HG03575 (cell line): ENCODE measurements around the gene MAPK13.
"Not testable (repeated sequence)": the region's sequence is repeated elsewhere in the genome, so short reads cannot be mapped to it uniquely, and the experiment has no call there.

Source experiments
- ATAC-seq: cut with Tn5 transposase; IDR thresholded peaks from one replicate; pipeline ENCODE4 v1.9.1; 2021; ENCODE audit not compliant: unreplicated experiment, insufficient number of reproducible peaks, low FRiP score; ENCODE audit errors: extremely low read depth

The MAPK13 gene

DNA sequence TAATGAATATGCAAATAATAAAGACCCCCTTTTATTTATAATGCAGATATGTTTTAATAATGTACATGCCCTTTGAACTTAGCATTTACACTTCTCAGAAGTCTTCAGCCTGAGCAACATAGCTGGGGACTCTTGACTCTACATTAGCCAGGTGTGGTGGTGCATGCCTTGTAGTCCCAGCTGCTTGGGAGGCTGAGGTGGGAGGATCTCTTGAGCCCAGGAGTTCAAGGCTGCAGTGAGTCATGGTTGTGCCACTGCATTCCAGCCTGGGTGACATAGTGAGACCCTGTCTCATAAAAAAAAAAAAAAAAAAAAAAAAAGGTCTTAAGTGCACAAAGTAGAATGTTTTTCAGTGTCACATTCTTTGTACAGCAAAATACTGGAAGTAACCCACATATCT, 17.3 kb upstream of the MAPK13 start:
- ATAC-seq = no peak

DNA sequence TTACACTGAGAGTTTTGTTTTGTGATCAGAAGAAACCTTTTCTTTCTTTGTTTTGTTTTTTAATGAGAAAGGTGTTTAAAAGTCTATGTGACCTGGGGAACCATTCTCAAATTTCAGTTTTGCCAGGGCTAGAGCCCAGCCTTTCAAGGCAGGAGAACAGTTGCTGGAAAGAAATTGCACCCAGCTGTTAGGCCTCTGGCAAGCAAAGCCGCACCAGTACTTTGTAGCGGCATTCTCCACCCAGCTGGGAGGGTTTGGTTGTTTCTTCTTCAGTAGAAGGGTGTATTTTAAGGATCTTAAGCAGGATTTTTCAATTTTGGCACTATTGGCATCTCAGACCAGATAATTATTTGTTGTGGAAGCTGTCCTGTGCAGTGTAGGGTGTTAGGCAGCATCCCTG, 16.6 kb upstream of the MAPK13 start:
- ATAC-seq = no peak

DNA sequence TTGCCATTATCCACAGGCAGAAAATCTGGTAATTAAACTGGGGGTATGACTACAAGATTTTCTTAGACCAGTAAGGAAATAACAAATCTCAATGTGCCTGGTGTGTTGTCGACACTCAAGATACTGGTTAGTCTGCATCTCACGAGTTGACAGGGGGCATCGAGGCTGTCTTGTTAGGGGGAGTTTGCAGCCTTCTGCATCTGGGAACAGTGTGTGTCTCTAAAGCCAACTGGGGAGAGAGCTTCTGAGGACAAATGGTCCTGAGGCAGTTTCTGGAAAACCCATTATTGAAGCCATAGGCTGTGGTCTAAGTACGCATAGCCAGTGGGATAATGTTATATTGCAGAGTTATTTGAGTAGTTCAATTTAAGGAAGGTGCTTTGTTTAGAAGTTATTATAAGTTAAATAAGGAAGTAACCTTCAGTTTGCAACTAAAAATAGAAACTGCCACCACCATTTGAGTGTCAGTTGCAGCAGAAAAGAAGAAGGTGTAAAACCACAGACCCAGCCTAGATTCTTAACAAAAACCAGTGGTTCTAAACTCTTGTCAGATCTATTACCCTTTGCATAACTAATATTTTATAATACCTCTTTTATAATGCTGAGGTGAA, 15.4 kb upstream of the MAPK13 start:
- ATAC-seq = no peak

DNA sequence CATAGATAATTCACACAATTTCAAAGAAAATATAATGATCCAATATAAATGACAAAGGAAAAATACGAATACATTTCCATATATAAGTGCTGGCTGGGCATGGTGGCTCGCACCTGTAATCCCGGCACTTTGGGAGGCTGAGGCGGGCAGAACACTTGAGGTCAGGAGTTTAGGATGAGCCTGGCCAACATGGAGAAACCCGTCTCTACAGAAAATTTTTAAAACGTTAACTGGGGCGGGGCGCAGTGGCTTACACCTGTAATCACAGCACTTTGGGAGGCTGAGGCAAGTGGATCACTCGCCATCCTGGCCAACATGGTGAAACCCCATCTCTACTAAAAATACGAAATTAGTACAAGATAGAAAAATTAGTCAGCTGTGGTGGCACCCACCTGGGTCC, 14.9 kb upstream of the MAPK13 start:
- no peak for ATAC-seq

DNA sequence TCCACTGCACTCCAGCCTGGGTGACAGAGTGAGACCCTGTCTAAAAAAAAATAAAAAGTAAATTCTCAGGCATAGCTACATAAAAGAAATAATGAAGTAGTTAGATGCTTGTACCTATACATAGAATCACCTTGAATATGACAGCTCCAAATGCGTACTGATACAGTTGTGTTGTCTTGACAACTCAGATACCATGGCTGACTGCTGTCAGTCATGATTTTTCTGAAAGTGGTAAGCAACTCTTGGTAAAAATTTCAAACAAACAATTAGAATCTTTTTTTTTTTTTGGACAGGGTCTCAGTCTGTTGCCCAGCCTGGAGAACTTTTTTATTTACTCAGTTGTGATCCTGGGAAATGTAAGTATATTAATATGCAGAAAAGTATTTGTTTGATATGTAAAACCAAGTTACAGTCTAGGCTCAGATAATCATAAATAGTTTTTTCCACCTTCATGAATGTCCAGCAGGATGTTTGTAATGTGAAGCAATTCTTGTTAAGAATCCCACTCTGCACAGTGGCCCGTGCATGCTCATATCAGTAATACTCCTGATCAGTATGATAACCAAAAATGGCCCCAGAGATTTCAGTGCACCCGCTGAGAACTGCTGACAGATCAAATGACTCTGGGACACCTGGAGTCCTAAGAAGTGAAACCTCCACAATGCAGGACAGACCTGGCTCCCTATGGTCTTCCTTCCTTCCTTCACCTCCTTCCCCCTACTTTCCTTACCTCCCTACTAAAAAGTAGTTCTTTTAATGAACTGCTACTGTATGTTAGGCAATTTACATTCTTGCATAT, 14.0 kb upstream of the MAPK13 start:
- no peak for ATAC-seq

DNA sequence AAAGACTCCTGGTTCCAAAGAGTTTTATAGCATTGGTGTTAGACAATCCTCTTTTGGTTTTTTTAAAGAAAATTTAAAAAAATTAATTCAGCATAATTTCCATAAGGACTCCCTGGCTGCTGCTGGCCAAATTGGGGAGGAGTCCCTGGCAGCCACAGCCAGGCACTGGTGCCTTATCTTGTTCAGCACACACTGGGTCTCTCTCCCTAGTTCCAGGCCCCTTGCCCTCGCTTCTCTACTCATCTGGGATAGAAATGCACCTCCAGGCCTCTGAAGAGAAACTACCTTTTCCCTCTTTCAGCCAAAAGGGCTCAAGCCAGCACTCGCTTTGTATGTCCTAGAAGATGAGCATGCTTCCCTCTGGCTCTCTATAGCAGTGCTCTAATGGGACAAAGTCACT, 13.4 kb upstream of the MAPK13 start:
- no peak for ATAC-seq

DNA sequence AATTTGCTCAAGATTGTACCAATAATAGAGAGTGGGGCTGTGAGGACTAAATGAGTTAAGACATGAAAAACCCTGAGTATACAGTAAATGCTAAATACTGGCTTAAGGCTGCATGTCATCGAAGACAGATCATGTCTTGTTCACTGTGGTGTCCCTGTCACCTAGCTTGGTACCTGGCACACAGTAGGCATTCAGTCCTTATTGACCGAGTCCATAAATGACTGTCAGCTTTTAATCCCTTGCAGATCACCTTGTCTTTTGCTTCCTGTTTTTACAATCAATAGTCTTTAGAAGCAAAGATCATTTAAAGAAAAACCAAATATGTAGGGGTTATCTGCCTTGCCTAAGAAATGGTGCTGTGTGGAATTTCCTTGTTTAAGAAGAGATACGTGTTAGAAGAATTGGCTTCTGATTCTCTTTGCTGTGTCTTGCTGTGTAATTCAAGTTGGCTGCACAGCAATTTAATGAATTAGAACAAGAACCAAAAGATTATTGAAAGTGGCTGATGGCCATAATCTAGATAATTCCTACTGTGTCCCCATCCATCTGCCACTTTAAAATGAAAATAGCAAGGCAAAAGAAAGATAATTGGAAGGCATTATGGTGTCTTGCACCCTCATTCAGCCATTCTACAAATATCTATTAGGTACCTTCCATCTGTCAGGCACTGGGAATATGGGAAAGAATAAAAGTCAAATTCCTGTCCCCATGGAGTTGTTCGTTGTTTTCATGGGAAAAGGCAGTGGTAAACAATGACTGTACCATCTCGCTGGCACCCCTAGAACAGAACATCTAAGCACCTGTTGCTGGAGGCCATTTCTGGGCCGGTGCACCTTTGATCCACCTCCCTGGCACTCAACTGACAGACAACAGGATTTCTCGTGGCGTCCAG, 12.4 kb upstream of the MAPK13 start:
- ATAC-seq = no peak

DNA sequence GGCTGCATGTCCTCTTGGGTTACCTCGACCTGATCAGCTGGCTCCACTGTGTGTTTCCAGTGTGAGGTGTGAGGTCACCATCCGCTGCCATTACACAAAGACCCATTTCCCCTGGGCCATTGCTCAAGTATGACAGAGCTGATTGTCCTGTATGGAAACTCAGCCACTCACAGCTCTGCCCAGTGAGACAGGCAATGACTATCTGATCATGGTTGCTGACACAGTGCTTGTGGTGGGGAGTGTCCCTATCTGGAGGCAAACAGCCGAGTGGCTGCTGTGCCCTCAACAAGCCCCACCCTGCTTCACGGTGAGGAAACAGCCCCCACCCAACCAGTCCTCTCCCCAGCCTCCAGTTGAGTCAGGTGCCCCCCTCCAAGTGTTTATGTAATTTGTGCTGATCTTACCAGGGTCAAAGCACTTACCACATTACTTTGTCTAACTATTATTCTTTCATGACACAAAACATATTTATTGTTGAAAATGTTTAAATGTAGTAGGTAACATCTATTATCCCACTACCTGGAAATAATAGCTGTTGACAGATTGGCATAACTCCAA, 11.7 kb upstream of the MAPK13 start:
- no peak for ATAC-seq

DNA sequence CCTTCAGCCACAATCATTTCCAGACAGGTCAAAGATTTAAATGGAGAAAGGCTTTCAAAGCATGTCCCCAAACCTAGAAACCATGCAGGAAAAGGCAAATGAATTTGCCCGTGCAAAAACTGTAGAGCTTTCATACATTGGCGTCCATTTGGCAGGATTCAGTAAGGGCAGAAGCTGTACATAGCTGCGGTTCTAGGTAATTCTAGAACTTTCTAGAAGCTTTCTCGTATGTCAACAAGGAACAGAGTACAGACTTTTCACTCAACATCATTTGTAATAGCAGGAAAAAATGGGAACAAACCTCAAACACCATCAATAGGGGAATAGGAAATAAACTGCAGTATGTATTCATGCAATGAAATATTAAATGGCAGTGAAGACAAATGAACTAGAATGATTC, 11.1 kb upstream of the MAPK13 start:
- ATAC-seq = no peak

DNA sequence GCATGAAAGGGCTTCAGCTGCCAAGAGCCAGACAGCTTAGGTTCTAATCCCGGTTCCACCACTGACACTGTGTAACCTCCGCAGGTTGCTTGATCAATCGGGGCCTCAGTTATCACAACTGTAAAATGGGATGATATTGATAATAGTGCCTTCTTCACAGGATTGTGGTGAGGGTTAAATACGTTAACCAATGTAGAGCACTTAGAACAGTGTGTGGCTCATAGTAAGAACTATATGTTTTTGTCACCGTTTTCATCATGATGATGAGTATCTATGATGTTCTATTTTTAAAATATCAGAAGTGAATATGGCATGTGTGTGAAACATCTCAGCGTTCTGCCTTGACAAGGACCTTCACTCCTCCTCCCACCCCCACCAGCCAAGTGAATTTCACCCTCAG, 10.3 kb upstream of the MAPK13 start:
- no peak for ATAC-seq

DNA sequence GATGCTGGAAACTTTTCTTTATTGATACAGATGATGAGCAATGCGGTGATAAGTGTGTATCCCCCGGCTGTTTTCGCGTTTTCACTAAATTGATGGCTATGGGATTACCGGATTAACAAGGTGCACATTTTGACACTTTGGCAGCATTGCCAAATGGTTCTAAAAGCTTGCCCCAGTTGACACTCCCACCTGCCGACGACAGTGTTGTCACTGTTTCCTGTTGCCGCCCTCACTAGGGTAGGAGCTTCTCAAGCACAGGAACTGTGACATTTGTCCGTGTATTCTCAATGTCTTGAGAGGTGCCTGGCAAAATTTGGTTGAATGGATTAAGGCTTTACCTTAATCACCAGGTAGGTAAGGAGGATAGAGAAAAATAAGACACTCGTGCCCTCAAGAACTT, 9.8 kb upstream of the MAPK13 start:
- ATAC-seq = no peak

DNA sequence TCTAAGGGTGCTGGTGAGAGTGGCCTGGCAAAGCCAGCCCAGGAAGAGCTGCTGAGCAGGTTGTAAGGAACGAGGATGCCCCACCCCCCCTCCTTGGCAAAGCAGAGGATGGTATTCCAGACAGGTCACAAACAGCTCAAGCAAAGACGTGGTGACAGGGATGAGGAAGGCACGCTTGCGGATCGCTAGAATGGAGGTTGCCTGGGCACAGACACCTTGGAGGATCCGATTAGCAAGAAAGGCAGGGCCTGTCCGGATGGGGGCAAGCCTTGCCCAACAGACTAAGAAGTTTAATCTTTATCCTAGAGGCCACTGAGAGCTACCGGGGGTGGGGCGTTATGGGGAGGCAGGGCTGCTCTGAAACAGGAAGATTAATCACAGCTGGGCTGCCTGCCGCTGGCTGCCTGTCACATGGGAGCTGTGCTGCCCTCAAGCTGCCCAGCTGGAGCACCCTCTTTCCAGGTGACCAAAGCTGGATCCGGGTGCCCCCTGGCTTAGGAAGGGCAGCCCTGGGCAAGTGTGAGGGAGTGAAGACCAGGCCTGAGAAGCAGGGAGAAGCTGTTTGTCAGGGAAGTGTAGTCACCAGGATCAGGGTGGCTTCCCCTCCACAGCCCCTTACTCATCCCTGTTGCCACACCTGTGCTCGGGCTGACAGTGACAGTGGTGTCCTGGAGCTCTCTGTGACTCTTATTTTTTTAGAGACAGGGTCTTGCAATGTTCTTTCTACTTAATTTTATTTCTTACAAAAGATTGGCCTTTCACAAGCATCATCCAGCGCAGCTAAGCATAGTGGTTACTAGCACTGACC, 9.1 kb upstream of the MAPK13 start:
- ATAC-seq = no peak

DNA sequence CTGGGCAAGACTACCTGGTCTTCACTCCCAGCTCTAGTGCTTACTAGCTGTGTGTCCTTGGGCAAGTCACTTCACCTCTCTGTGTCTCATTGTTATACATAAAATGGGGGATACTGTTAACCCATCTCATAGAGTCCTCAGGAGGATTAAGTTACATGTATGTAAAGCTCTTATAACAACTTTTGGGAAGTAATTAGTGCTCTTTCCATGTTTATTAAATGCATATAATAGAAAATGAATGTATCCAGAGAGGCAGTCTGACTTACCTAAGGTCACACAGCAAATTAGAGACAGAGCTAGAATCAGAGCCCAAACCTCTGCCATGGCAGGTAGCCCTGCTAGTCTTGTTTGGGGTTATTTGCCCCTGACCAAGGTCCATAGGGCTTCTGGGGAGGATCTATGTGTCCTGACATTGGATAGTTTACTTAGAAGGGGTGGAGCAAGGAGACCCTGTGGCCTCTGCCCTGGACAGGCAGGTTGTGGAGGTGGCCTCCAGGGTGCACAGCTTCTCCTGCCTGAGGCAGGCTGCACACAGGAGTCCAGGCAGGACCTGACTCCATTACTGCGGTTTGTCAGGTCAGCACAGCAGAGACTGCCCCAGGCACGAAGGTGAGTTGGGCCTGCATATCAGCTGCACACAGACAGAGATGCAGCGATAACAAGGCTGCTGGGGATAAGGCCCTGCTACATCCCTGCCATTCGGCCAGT, 8.4 kb upstream of the MAPK13 start:
- no peak for ATAC-seq

DNA sequence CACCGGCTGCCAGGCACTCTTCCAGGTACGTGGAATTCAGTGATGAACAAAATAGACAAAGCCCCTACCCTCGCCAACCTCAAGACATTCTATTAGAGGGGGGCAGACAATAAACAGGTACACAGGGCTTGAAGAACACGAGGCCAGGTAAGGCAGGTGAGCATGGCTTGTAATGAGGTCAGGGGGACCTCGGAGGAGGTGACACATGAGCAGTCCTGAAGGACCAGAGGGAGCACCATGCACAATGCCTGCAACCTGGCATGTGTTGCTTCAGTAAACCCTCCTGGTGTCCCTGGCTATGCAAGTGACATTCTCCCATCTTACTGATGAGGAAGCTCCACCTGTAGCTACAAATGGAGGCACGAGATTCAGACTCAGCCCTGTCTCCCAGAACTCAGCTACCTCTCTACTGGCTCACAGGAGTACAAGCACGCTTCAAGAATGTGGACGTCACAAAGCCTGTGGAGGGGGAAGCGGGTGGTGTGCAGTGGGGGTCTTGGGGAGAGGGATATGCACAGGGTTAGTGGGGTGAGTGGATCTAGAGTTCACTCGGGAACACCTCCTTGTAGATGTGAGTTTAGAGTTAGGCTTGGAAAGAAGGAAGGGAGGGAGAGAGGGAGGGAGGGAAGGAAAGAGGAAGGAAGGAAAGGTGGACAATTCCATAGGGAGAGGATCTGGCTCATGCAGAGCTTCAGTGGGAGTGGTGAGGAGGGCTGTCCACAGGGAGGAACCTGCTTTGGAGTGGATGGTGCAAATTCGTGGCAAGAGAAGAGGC, 7.6 kb upstream of the MAPK13 start:
- ATAC-seq = no peak

DNA sequence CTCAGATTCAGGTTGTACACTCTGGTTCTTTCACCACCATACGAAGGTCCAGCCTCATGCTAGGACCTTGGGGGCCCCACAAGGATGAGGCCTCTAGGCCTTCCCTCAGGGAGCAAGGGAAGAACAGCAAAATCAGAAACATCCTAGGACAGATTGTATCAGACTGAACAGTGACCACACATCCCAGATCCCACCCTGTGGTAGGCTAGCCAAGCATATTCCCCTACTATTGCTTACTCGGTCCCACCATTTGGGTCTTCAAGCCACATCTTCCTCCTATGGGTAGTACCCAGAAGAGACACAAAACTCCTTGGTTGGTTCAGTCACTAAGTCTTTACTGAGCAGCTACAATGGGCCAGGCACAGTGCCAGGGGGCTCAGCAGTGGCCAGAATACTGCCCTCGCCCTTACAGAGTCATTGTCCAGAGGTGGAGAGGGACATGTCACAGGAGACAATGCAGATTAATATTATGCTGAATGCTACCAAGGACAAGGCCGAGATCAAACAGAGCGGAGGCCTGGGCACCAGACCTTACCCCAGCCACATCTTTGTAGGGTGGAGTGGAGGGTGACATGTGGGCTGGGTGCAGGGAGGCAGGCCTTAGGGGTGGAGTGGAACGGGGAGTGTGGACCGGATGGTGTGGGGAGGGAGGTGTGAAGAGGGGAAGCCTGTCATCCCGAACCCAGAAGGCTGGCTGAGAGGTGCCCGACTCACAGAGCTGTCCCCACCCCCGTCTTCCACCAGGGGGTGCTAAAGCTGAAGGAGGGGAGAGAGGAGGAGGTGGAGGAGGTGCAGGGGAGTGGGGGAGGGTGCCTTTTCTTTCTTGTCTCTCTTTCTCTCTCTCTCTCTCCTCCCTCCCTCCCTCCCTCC, 6.8 kb upstream of the MAPK13 start:
- no peak for ATAC-seq

DNA sequence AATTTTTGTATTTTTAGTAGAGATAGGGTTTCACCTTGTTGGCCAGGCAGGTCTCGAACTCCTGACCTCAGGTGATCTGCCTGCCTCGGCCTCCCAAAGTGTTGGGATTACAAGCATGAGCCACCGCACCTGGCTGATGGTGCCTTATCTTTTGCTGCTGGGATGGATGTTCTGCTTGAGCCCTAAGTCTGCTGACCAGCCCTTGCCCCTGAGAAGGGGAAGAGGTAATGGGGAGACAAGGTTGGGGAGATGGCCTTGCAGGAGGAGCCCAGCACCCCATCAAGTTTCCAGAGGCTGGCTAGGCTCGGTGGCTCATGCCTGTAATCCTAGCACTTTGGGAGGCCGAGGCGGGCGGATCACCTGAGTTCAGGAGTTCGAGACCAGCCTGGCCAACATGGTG, 6.0 kb upstream of the MAPK13 start:
- not testable (repeated sequence) for ATAC-seq

DNA sequence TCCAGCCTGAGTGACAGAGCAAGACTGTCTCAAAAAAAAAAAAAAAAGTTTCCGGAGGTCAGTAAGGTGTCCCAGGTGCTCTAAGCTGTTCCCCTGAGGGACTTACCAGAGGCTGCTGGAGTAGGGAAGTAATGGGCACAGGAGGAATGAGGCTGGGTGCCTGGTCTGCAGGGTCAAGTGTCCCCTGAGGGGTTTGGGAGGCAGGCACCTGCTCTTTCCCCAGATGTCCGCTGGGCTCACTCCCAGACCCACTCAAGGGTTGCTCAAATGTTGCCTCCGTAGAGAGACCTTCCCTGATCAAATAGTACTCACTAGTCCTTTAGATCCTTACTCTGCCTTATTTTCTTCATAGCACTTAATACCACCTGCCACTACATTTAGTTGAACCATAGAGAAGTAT, 5.4 kb upstream of the MAPK13 start:
- no peak for ATAC-seq
